Neural progenitor cell (in vitro differentiated cells): ENCODE results near the gene ZDHHC7. TPM values are rescaled to one million over a fixed set of nuclear protein-coding genes. Genes with fewer than 3 reads are reported as not detected.
A peak's percentile ranks its signal among the peaks of the same experiment; 100 is the strongest.

Experiments used
- DNase-seq: peaks from one replicate; pipeline ENCODE4 v3.0.0-alpha.2; 2016; ENCODE audit warnings: low spot score
- H2AFZ ChIP-seq: fragments of 200-600 bp; sonication (generic); replicated peaks from 2 replicates; pipeline ENCODE4 v1.6.1; 2016; ENCODE audit warnings: antibody characterized with exemption
- H3F3A ChIP-seq: fragments of 200-600 bp; sonication (generic); 2 replicates; pipeline ENCODE4 v1.6.1; 2016; ENCODE audit warnings: antibody characterized with exemption, low read depth
- H3K27ac ChIP-seq: fragments of 200-600 bp; sonication (generic); 2 replicates; pipeline ENCODE4 v1.5.1; 2016; ENCODE audit warnings: mild to moderate bottlenecking
- H3K27me3 ChIP-seq: fragments of 200-600 bp; sonication (generic); 2 replicates; pipeline ENCODE4 v1.6.1; 2016; ENCODE audit warnings: mild to moderate bottlenecking, moderate library complexity
- H3K36me3 ChIP-seq: fragments of 200-600 bp; sonication (generic); 2 replicates; pipeline ENCODE4 v1.5.1; 2016
- H3K4me1 ChIP-seq: fragments of 200-600 bp; sonication (generic); 2 replicates; pipeline ENCODE4 v1.6.1; 2016; ENCODE audit warnings: mixed run types
- H3K4me2 ChIP-seq: fragments of 200-600 bp; sonication (generic); 2 replicates; pipeline ENCODE4 v1.6.1; 2016
- H3K4me3 ChIP-seq: fragments of 200-600 bp; sonication (generic); 2 replicates; pipeline ENCODE4 v1.5.1; 2016
- H3K79me2 ChIP-seq: fragments of 200-600 bp; sonication (generic); 2 replicates; pipeline ENCODE4 v1.6.1; 2016; ENCODE audit warnings: low read depth
- H3K9ac ChIP-seq: fragments of 200-600 bp; sonication (generic); 2 replicates; pipeline ENCODE4 v1.6.1; 2016
- H3K9me3 ChIP-seq: fragments of 200-600 bp; sonication (generic); 2 replicates; pipeline ENCODE4 v1.5.1; 2016; ENCODE audit warnings: low read depth
- H4K20me1 ChIP-seq: fragments of 200-600 bp; sonication (generic); 2 replicates; pipeline ENCODE4 v1.6.1; 2016; ENCODE audit warnings: low read depth
- H3K27ac Mint-ChIP-seq: 3 replicates; pipeline ENCODE4 v1.8.0; 2021; ENCODE audit warnings: mixed read lengths
- H3K27me3 Mint-ChIP-seq: 2 replicates; pipeline ENCODE4 v1.8.0; 2022; ENCODE audit warnings: low read depth, mild to moderate bottlenecking, inconsistent platforms, moderate library complexity, mixed read lengths; ENCODE audit not compliant: insufficient read depth
- H3K36me3 Mint-ChIP-seq: 3 replicates; pipeline ENCODE4 v1.8.0; 2021; ENCODE audit warnings: mixed read lengths
- H3K4me1 Mint-ChIP-seq: 3 replicates; pipeline ENCODE4 v1.8.0; 2021; ENCODE audit warnings: mixed read lengths
- H3K4me3 Mint-ChIP-seq: 3 replicates; pipeline ENCODE4 v1.8.0; 2021; ENCODE audit warnings: mild to moderate bottlenecking, moderate library complexity, mixed read lengths
- H3K9me3 Mint-ChIP-seq: 3 replicates; pipeline ENCODE4 v1.8.0; 2020; ENCODE audit warnings: mixed read lengths
- EZH2 ChIP-seq: fragments of 200-600 bp; sonication (generic); IDR thresholded peaks from 2 replicates; pipeline ENCODE4 v1.6.1; 2017; ENCODE audit warnings: antibody characterized with exemption, mild to moderate bottlenecking, moderate library complexity
- EZH2phosphoT487 ChIP-seq: fragments of 200-600 bp; sonication (generic); IDR thresholded peaks from 2 replicates; pipeline ENCODE4 v1.6.1; 2017; ENCODE audit warnings: antibody characterized with exemption
- total RNA-seq: library from RNA; depleted of rRNA; stranded (reverse); fragments of >200 nt; gene quantifications from 2 replicates; pipeline ENCODE4 v1.2.3, GENCODE V29; 2015; ENCODE audit warnings: low replicate concordance
- TF ChIP-seq, protein P1 (sequence below): fragments of 200-600 bp; sonication (generic); IDR thresholded peaks from 2 replicates; pipeline ENCODE4 v1.5.1; 2017; ENCODE audit warnings: antibody characterized with exemption, mild to moderate bottlenecking

The ZDHHC7 gene
- total RNA-seq, 1 donor from 2014 or later, result 57.0 TPM

DNA sequence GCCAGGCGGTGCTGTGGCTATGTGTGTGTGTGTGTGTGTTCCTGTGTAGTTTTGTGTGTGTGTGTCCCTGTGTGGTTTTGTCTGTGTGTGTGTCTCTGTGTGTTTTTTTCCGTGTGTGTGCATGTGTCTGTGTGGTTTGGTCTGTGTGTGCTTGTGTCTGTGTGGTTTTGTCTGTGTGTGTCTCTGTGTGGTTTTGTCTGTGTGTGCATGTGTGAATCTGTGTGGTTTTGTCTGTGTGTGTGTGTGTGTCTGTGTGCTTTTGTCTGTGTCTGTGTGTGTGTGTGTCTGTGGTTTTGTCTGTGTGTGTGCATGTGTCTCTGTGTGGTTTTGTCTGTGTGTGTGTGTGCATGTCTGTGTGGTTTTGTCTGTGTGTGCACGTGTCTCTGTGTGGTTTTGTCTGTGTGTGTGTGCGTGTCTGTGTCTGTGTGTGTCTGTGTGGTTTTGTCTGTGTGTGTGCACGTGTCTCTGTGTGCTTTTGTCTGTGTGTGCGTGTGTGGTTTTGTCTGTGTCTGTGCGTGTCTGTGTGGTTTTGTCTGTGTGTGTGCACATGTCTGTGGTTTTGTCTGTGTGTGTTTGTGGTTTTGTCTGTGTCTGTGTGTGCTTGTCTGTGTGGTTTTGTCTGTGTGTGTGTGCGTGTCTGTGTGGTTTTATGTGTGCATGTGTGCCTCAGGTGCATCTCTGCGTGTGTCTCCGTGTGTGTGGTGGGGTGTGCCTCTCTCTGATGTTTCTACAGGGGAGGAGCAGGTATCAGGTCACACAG lies 62.3 kb downstream of the ZDHHC7 start:
- no peak for DNase-seq
- H4K20me1 ChIP-seq, result no peaks in the 10 kb centered on the region
- Mint-ChIP-seq H3K4me3 (no peak overlapping the region), H3K4me1 (peaks cover 17% of the 10 kb centered on the region), H3K27me3 (peaks cover 6% of the 10 kb centered on the region), H3K36me3 (no peaks in the 10 kb centered on the region), H3K27ac (no peak overlapping the region), H3K9me3 (no peaks in the 10 kb centered on the region)
- no peaks in the 10 kb centered on the region for H3K79me2 ChIP-seq
- H3K27ac ChIP-seq, result no peak overlapping the region
- no peaks in the 10 kb centered on the region for H3K9me3 ChIP-seq
- no peaks in the 10 kb centered on the region for H3K36me3 ChIP-seq
- H3K9ac ChIP-seq, result no peak overlapping the region
- H3F3A ChIP-seq, result peaks cover 9% of the 10 kb centered on the region
- H3K27me3 ChIP-seq, result no peaks in the 10 kb centered on the region
- no peak overlapping the region for H3K4me2 ChIP-seq
- no peak overlapping the region for H3K4me3 ChIP-seq
- no peak overlapping the region for H2AFZ ChIP-seq
- peaks cover 10% of the 10 kb centered on the region for H3K4me1 ChIP-seq
- no peak for TF ChIP-seq EZH2

DNA sequence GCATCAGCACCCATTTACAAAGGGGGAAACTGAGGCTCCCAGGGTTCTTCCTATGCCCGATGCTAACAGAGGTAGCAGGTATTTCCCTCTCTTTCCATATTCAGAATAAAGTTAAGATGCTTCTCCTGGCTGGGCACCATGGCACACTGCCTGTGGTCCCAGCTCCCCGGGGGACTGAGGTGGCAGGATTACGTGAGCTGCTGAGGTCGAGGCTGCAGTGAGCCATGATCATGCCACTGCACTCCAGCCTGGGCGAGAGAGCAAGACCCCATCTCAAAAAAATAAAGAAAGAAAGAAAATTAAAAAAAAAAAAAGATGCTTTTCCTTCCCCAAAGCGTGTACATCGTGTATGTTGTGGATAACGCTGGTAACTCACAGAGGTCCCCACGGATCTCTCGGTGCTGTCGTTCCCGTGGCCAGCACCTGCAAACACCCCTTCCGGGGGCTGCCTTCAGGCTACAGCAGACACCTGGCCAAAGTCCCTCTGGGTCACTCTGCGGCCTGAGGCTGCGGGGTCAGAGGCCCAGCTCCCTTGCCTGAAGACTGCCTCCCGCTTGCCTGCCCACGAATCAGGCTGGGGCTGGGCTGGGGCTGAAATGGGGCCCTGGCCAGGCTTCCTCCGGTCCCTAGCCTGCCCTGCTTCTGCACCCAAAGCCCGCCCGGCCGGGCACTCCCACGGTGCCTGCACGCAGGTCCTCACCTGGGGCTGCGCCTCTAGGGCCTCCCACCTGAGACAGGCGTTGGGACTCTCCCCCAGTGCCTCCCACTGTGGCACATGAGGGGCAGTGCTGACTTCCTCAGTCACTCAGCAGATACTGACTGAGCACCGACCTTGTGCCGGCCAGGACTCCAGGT lies 63.1 kb downstream of the ZDHHC7 start:
- no peak overlapping the region for H3K27ac ChIP-seq
- no peak for TF ChIP-seq EZH2phosphoT487
- TF ChIP-seq, protein P1, sequence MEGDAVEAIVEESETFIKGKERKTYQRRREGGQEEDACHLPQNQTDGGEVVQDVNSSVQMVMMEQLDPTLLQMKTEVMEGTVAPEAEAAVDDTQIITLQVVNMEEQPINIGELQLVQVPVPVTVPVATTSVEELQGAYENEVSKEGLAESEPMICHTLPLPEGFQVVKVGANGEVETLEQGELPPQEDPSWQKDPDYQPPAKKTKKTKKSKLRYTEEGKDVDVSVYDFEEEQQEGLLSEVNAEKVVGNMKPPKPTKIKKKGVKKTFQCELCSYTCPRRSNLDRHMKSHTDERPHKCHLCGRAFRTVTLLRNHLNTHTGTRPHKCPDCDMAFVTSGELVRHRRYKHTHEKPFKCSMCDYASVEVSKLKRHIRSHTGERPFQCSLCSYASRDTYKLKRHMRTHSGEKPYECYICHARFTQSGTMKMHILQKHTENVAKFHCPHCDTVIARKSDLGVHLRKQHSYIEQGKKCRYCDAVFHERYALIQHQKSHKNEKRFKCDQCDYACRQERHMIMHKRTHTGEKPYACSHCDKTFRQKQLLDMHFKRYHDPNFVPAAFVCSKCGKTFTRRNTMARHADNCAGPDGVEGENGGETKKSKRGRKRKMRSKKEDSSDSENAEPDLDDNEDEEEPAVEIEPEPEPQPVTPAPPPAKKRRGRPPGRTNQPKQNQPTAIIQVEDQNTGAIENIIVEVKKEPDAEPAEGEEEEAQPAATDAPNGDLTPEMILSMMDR, result no peak
- no peak for TF ChIP-seq EZH2
- H4K20me1 ChIP-seq, result no peaks in the 10 kb centered on the region
- H3F3A ChIP-seq, result peaks cover 9% of the 10 kb centered on the region
- H3K36me3 ChIP-seq, result no peaks in the 10 kb centered on the region
- Mint-ChIP-seq H3K9me3 (no peaks in the 10 kb centered on the region), H3K27ac (peak overlapping the region; percentile 90), H3K4me3 (no peak overlapping the region), H3K4me1 (peaks cover 11% of the 10 kb centered on the region), H3K27me3 (peaks cover 6% of the 10 kb centered on the region), H3K36me3 (no peaks in the 10 kb centered on the region)
- H3K27me3 ChIP-seq, result no peaks in the 10 kb centered on the region
- H3K9me3 ChIP-seq, result no peaks in the 10 kb centered on the region
- H3K79me2 ChIP-seq, result no peaks in the 10 kb centered on the region
- H3K4me2 ChIP-seq, result no peak overlapping the region
- no peak overlapping the region for H3K9ac ChIP-seq
- no peak overlapping the region for H2AFZ ChIP-seq
- H3K4me3 ChIP-seq, result no peak overlapping the region
- peaks cover 9% of the 10 kb centered on the region for H3K4me1 ChIP-seq
- DNase-seq, result no peak

DNA sequence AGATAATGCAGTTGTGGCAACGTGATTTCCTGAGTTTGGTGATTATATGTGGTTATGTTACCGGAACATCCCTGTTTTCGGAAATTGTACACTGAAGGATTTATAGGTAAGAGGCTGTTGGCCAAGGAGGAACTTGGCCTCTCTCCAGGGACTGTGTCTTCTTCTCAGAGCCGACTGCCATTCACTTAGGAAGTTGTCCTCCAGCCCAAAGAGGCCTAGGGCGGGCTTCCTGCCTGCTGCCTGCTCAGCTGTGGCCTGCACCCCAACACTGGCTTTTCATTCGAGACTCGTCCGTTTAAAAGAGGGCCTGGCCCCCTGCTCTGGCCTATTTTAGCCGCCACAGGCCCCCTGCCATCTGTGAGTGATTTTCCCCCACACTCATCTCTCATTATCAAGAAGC lies 64.3 kb downstream of the ZDHHC7 start:
- no peaks in the 10 kb centered on the region for H4K20me1 ChIP-seq
- H3K9me3 Mint-ChIP-seq, result peaks cover 3% of the 10 kb centered on the region
- H3K27me3 ChIP-seq, result no peaks in the 10 kb centered on the region
- no peak for DNase-seq
- H3K4me1 ChIP-seq, result no peaks in the 10 kb centered on the region
- no peaks in the 10 kb centered on the region for H3K36me3 ChIP-seq
- H3K27me3 Mint-ChIP-seq, result peaks cover 4% of the 10 kb centered on the region
- no peak overlapping the region for H3K4me3 ChIP-seq
- H3K9me3 ChIP-seq, result no peaks in the 10 kb centered on the region
- H3K9ac ChIP-seq, result no peak overlapping the region
- H2AFZ ChIP-seq, result no peak overlapping the region
- no peak overlapping the region for H3K4me3 Mint-ChIP-seq
- H3K79me2 ChIP-seq, result no peaks in the 10 kb centered on the region
- H3K4me1 Mint-ChIP-seq, result peaks cover under 1% of the 10 kb centered on the region
- H3K27ac ChIP-seq, result no peak overlapping the region
- no peak overlapping the region for H3K4me2 ChIP-seq
- TF ChIP-seq, protein P1, result no peak
- TF ChIP-seq EZH2, result no peak
- no peak for TF ChIP-seq EZH2phosphoT487
- no peaks in the 10 kb centered on the region for H3K36me3 Mint-ChIP-seq
- no peaks in the 10 kb centered on the region for H3F3A ChIP-seq
- no peak overlapping the region for H3K27ac Mint-ChIP-seq
